ENCODE data around the gene RMND5B. TPM values are rescaled to one million over a fixed set of nuclear protein-coding genes. Genes with fewer than 3 reads are reported as not detected.
"Not testable (repeated sequence)": the region's sequence is repeated elsewhere in the genome, so short reads cannot be mapped to it uniquely, and the experiment has no call there.

RMND5B gene
- total RNA-seq, 6 experiments from 2014 or later = 14.4 to 23.5 (median 20.9) TPM

- H3K27ac ChIP-seq = no peak overlapping the region
- H3K27me3 ChIP-seq = peaks cover 0 to 11% of the 10 kb centered on the region in 2 donors
- no peaks in the 10 kb centered on the region for H3K4me1 ChIP-seq
- DNase-seq (no peak), ATAC-seq (no peak)
- TF ChIP-seq POLR2A (IDR thresholded peaks at IDR 0.05) (no peak), CTCF (IDR thresholded peaks at IDR 0.05) (no peak)
- intact Hi-C loops (cut with DNase I) = loop anchor here in 1 of 2 donors (10.0 kb wide), 1 partner anchor 59 kb away; no protein-coding TSS in a partner anchor
- H3K4me3 ChIP-seq = no peak overlapping the region
- WGBS (ENCODE audit: insufficient coverage, low coverage, low lambda C conversion rate, missing lambda C conversion rate) = 100% methylated on average over 1 of the region's 25 CpGs
- H3K36me3 ChIP-seq = no peaks in the 10 kb centered on the region
- no peaks in the 10 kb centered on the region for H3K9me3 ChIP-seq
These were observed 44.5 kb upstream of the RMND5B start for GRCh38 chr5:178086266-178086665.

GRCh38 chr5:178087199-178087598 lies 43.6 kb upstream of the RMND5B start:
- DNase-seq, H3K9me3 ChIP-seq, H3K36me3 ChIP-seq, ATAC-seq, H3K4me3 ChIP-seq, H3K27ac ChIP-seq, H3K4me1 ChIP-seq: not testable (repeated sequence)
- intact Hi-C loops (cut with DNase I) = loop anchor here in 1 of 2 donors (10.0 kb wide), 1 partner anchor 58 kb away; no protein-coding TSS in a partner anchor
- WGBS (ENCODE audit: insufficient coverage, low coverage, low lambda C conversion rate, missing lambda C conversion rate) = 42% methylated on average over 5 of the region's 5 CpGs
- H3K27me3 ChIP-seq = peaks cover 0 to 11% of the 10 kb centered on the region in 2 donors

GRCh38 chr5:178090856-178091255 lies 40.0 kb upstream of the RMND5B start:
- ATAC-seq (no peak), DNase-seq (no peak)

GRCh38 chr5:178093134-178093533 lies 37.7 kb upstream of the RMND5B start:
- Histone ChIP-seq H3K4me3 (no peak overlapping the region), H3K27me3 (no peaks in the 10 kb centered on the region), H3K27ac (no peak overlapping the region), H3K4me1 (no peaks in the 10 kb centered on the region), H3K9me3 (no peaks in the 10 kb centered on the region), H3K36me3 (no peaks in the 10 kb centered on the region)
- no peak for ATAC-seq
- DNase-seq = no peak
- WGBS (ENCODE audit: insufficient coverage, low coverage, low lambda C conversion rate, missing lambda C conversion rate) = 64% methylated on average over 2 of the region's 2 CpGs
- intact Hi-C loops (cut with DNase I) = no loop called here
- TF ChIP-seq POLR2A (IDR thresholded peaks at IDR 0.05) (no peak), CTCF (IDR thresholded peaks at IDR 0.05) (no peak)

More at GRCh38 chr5:178090856-178091255, 40.0 kb upstream of the RMND5B start:
- Histone ChIP-seq H3K4me1 (no peaks in the 10 kb centered on the region), H3K9me3 (no peaks in the 10 kb centered on the region), H3K27me3 (peaks cover 0 to 11% of the 10 kb centered on the region in 2 donors), H3K27ac (no peak overlapping the region), H3K4me3 (no peak overlapping the region), H3K36me3 (no peaks in the 10 kb centered on the region)
- 81% methylated on average over 2 of the region's 6 CpGs for WGBS (ENCODE audit: insufficient coverage, low coverage, low lambda C conversion rate, missing lambda C conversion rate)
- intact Hi-C loops (cut with DNase I) = no loop called here
- TF ChIP-seq CTCF (IDR thresholded peaks at IDR 0.05) = no peak
- TF ChIP-seq POLR2A (IDR thresholded peaks at IDR 0.05) = no peak

- no peak for ATAC-seq
- TF ChIP-seq CTCF (IDR thresholded peaks at IDR 0.05) (no peak), POLR2A (IDR thresholded peaks at IDR 0.05) (no peak)
- Histone ChIP-seq H3K4me1 (no peaks in the 10 kb centered on the region), H3K9me3 (no peaks in the 10 kb centered on the region), H3K4me3 (no peak overlapping the region), H3K27me3 (no peaks in the 10 kb centered on the region), H3K27ac (no peak overlapping the region), H3K36me3 (no peaks in the 10 kb centered on the region)
- intact Hi-C loops (cut with DNase I) = no loop called here
- no peak for DNase-seq
- WGBS (ENCODE audit: insufficient coverage, low coverage, low lambda C conversion rate, missing lambda C conversion rate) = 63% methylated on average over 9 of the region's 9 CpGs
These were observed 36.5 kb upstream of the RMND5B start for GRCh38 chr5:178094345-178094744.

All from right lobe of liver (tissue), 6 donors.